SU-DHL-6 (cell line): ENCODE measurements around the gene RPLP2.

Experiments used
- H2AFZ ChIP-seq: fragments of 200-600 bp; sonication (generic); 2 replicates; pipeline ENCODE4 v1.6.1; 2014; ENCODE audit warnings: low read depth, mild to moderate bottlenecking, moderate library complexity, mixed read lengths, antibody characterized with exemption, low read length; ENCODE audit not compliant: severe bottlenecking
- H3F3A ChIP-seq: fragments of 200-600 bp; shearing (Covaris generic); 2 replicates; pipeline ENCODE4 v1.6.0; 2016; ENCODE audit warnings: antibody characterized with exemption, mild to moderate bottlenecking; ENCODE audit not compliant: insufficient read depth
- H3K27ac ChIP-seq: fragments of 200-600 bp; sonication (generic); 2 replicates; pipeline ENCODE4 v1.5.1; 2016; ENCODE audit warnings: low read depth, mild to moderate bottlenecking, low read length, moderate library complexity, mixed read lengths
- H3K27me3 ChIP-seq: fragments of 200-600 bp; sonication (generic), shearing (Covaris generic); 2 replicates; pipeline ENCODE4 v1.6.0; 2014; ENCODE audit warnings: mild to moderate bottlenecking, low read length
- H3K36me3 ChIP-seq: fragments of 200-600 bp; sonication (generic); 2 replicates; pipeline ENCODE4 v1.6.1; 2014; ENCODE audit warnings: mild to moderate bottlenecking, low read length, mixed read lengths
- H3K4me2 ChIP-seq: fragments of 300-600, 200-600 bp; shearing (Covaris generic), sonication (generic); 2 replicates; pipeline ENCODE4 v1.6.0; 2014; ENCODE audit warnings: low read length, low read depth, mild to moderate bottlenecking; ENCODE audit not compliant: poor library complexity, severe bottlenecking
- H3K4me3 ChIP-seq: fragments of 200-600 bp; sonication (generic); 2 replicates; pipeline ENCODE4 v1.5.1; 2014; ENCODE audit warnings: antibody characterized with exemption, low read length, mild to moderate bottlenecking, mixed read lengths; ENCODE audit not compliant: insufficient read depth, poor library complexity, severe bottlenecking
- H3K79me2 ChIP-seq: fragments of 200-600 bp; sonication (generic); 2 replicates; pipeline ENCODE4 v1.6.1; 2014; ENCODE audit warnings: mild to moderate bottlenecking, low read length, moderate library complexity; ENCODE audit not compliant: insufficient read depth
- H3K9ac ChIP-seq: fragments of 200-600 bp; sonication (generic); 2 replicates; pipeline ENCODE4 v1.7.0; 2014; ENCODE audit warnings: mild to moderate bottlenecking, low read length
- H3K9me2 ChIP-seq: fragments of 200-600 bp; sonication (generic); replicated peaks from 2 replicates; pipeline ENCODE4 v1.6.1; 2014; ENCODE audit warnings: low read length; ENCODE audit not compliant: insufficient read depth
- H3K9me3 ChIP-seq: fragments of 200-600 bp; sonication (generic); 2 replicates; pipeline ENCODE4 v1.6.1; 2014; ENCODE audit warnings: low read length, mixed read lengths; ENCODE audit not compliant: insufficient read depth
- H4K20me1 ChIP-seq: fragments of 200-600 bp; sonication (generic); 2 replicates; pipeline ENCODE4 v1.6.1; 2014; ENCODE audit warnings: low read depth, mild to moderate bottlenecking, antibody characterized with exemption, low read length, moderate library complexity, mixed read lengths
- CTCF ChIP-seq: fragments of 200-600 bp; sonication (generic); IDR thresholded peaks from one replicate; pipeline ENCODE4 v1.5.1; 2017; ENCODE audit warnings: antibody characterized with exemption, mild to moderate bottlenecking, low read length, moderate library complexity; ENCODE audit not compliant: insufficient read depth, poor library complexity, severe bottlenecking
- EZH2phosphoT487 ChIP-seq: fragments of 200-600 bp; sonication (generic), shearing (Covaris generic); conservative IDR thresholded peaks from 2 replicates; pipeline ENCODE4 v1.6.1; 2018; ENCODE audit warnings: mild to moderate bottlenecking, antibody characterized with exemption, low read length, moderate library complexity, mixed read lengths

The RPLP2 gene

GRCh38 chr11:855330-855674 is 45.5 kb downstream of the RPLP2 start:
- no peak overlapping the region for H3K27ac ChIP-seq
- no peak overlapping the region for H3K4me2 ChIP-seq
- no peaks in the 10 kb centered on the region for H3K9me3 ChIP-seq
- TF ChIP-seq CTCF (no peak), EZH2phosphoT487 (no peak)
- H3K4me3 ChIP-seq: no peak overlapping the region
- no peaks in the 10 kb centered on the region for H3F3A ChIP-seq
- no peaks in the 10 kb centered on the region for H3K27me3 ChIP-seq
- no peaks in the 10 kb centered on the region for H3K9me2 ChIP-seq
- H2AFZ ChIP-seq: no peak overlapping the region
- H3K36me3 ChIP-seq: no peaks in the 10 kb centered on the region
- no peaks in the 10 kb centered on the region for H3K79me2 ChIP-seq
- H3K9ac ChIP-seq: no peak overlapping the region
- H4K20me1 ChIP-seq: no peaks in the 10 kb centered on the region

DNA sequence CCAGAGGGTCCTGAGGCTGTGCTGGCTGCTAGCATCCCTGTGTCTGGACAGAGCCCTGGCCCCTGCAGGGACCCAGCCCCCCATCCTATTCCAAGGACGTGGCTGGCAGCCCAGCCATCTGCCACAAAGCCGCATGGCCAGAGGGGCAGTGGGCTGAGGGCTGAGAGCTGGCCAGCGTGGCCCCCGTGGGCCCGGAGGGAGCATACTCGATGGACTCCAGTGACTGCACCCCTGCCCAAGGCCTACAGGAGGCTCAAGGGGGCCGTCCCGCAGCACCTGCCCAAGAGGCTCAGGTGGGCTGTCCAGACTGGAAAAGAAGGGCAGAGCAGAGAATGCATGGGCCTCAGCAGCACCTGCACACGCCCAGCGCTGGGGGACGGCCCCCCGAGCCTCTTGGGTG is 46.0 kb downstream of the RPLP2 start:
- Histone ChIP-seq H3K4me2 (no peak overlapping the region), H3K79me2 (no peaks in the 10 kb centered on the region), H3K27ac (no peak overlapping the region), H4K20me1 (no peaks in the 10 kb centered on the region), H3K9me3 (no peaks in the 10 kb centered on the region), H3F3A (no peaks in the 10 kb centered on the region), H3K4me3 (no peak overlapping the region), H3K27me3 (no peaks in the 10 kb centered on the region), H3K36me3 (no peaks in the 10 kb centered on the region), H3K9me2 (no peaks in the 10 kb centered on the region), H3K9ac (no peak overlapping the region), H2AFZ (no peak overlapping the region)
- no peak for TF ChIP-seq CTCF
- no peak for TF ChIP-seq EZH2phosphoT487

DNA sequence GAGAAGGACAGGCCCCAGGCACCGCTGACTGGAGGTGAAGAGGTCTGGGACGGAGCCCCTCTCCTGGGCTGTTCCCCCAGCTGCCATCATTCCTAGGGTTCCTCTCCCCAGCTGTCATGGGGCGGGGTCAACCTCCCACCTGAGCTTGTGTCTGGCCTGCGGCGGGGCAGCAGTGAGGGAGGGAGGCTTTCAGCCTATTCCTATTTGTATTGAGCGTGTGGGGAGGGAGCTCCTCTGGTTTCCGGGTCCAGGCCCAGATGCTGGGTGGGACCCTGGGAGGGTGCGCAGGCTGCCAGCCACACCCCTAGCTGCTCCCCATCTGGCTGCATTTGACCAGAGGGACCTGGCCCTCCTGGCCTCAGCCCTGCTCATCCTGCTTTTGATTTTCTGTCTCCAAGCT is 46.6 kb downstream of the RPLP2 start:
- Histone ChIP-seq H3F3A (no peaks in the 10 kb centered on the region), H3K36me3 (no peaks in the 10 kb centered on the region), H3K9me2 (no peaks in the 10 kb centered on the region)

More for the DNA sequence above, 46.6 kb downstream of the RPLP2 start:
- Histone ChIP-seq H3K9ac (no peak overlapping the region), H3K27ac (no peak overlapping the region), H2AFZ (no peak overlapping the region), H3K79me2 (no peaks in the 10 kb centered on the region), H3K9me3 (no peaks in the 10 kb centered on the region), H3K4me3 (no peak overlapping the region), H3K4me2 (no peak overlapping the region), H4K20me1 (no peaks in the 10 kb centered on the region), H3K27me3 (no peaks in the 10 kb centered on the region)
- TF ChIP-seq EZH2phosphoT487: no peak
- no peak for TF ChIP-seq CTCF
